ENCODE results near the gene FSTL5.
A peak's percentile ranks its signal among the peaks of the same experiment; 100 is the strongest.

FSTL5 gene

DNA sequence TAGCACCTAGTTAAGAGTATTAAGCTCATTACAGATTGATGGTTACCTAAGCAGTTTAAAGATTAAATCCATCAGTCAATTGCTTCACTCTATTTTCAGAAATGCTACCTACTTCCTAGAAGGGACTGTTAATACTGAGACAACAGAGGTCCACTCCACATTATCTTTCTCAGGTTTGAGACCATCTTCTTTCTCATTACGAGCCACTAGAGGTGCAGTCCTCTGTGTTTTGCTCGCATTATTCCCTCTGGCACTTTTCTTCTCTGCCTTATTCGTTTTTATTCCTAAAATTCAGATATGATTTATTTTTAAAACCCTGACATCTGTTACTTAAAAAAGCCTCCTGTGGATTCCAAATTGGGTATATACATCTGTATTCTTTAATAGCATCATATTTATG lies 459.1 kb downstream of the FSTL5 start:
- peak; percentile 29 for DNase-seq (ENCODE audit: low spot score)

- DNase-seq (ENCODE audit: low spot score), result no peak
Observed at GRCh38 chr4:161704040-161704439, 459.8 kb downstream of the FSTL5 start.

- no peak for DNase-seq (ENCODE audit: low spot score)
Observed at GRCh38 chr4:161702287-161702686, 461.5 kb downstream of the FSTL5 start.

- DNase-seq (ENCODE audit: low spot score), result no peak
Observed at GRCh38 chr4:161696944-161697343, 466.9 kb downstream of the FSTL5 start.

- no peak for DNase-seq (ENCODE audit: low spot score)
Observed at GRCh38 chr4:161680146-161680545, 483.7 kb downstream of the FSTL5 start.

GRCh38 chr4:161664740-161665139 lies 499.1 kb downstream of the FSTL5 start:
- no peak for DNase-seq (ENCODE audit: low spot score)

DNA sequence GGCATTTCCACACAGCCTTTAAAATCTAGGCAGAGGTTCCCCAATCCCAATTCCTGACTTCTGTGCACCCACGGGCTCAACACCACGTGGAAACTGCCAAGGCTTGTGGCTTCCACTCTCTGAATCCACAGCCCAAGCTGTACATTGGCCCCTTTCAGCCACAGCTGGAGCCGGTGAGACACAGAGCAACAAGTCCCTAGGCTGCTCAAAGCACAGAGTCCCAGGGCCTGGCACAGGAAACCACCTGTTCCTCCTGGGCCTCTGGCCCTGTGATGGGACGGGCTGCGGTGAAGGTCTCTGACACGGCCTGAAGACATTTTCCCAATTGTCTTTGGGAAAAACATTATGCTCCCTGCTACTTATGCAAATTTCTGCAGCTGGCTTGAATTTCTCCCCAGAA lies 500.0 kb downstream of the FSTL5 start:
- DNase-seq (ENCODE audit: low spot score), result no peak

- DNase-seq (ENCODE audit: low spot score), result no peak
Observed at GRCh38 chr4:161658676-161659075, 505.1 kb downstream of the FSTL5 start.

- DNase-seq (ENCODE audit: low spot score), result no peak
Observed at GRCh38 chr4:161657616-161658015, 506.2 kb downstream of the FSTL5 start.

- DNase-seq (ENCODE audit: low spot score), result no peak
Observed at GRCh38 chr4:161656594-161656993, 507.2 kb downstream of the FSTL5 start.

DNA sequence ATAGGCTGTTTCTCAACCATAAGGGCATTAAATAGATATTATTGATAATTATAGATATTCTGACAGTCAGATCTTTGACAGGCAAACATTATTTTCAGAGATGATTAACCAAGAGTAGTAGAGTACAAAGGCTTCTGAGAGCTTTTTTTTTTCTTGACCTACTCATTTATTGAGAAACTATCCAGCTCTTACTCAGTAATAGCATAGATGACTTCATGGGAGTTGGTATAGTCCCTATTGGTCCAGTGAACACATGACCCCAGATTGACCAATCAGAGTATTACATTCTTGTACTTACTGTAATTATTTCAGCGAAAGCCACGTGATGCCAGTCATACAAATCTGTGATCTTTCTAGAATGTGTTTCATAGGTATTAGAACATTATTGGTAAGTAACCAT lies 508.7 kb downstream of the FSTL5 start:
- DNase-seq (ENCODE audit: low spot score), result no peak

DNA sequence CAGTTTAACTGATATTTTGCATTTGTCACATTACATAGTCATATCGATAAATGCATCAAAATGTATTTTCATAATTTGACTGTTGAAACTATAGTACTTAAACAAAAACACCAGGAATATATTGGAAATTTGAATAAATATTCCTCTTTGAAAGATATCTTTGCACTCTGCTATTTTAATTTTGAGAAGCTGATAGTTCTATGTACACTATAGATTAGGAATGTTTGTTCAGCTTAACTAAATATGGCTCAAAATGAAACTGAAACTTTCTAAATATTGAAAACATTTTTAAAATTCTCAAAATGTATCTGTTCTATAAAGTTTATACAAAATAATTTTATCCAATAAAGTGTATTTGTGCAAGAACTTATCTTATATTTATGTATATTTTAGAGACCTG lies 510.1 kb downstream of the FSTL5 start:
- DNase-seq (ENCODE audit: low spot score), result no peak

DNA sequence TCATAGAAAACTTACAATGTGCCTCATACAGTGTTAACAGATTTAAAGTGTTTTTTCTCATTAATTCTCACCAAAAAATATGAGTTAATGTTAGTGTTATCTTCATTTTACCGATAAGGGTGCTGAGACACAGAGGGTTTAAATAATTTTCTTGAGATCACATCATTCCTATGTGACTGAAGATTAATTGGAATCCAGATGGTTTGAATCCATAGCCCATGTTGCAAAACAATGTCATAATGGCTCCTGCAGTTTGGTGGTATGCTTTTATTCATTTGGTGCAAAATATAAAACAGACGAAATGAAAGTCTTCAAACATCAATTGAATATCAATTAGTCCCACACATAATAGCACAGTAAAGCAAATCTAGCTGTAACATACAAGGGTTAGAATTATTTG lies 512.2 kb downstream of the FSTL5 start:
- DNase-seq (ENCODE audit: low spot score), result no peak

GRCh38 chr4:161650812-161651211 lies 513.0 kb downstream of the FSTL5 start:
- DNase-seq (ENCODE audit: low spot score), result no peak

- no peak for DNase-seq (ENCODE audit: low spot score)
Observed at GRCh38 chr4:161647757-161648156, 516.0 kb downstream of the FSTL5 start.

GRCh38 chr4:161642708-161643107 lies 521.1 kb downstream of the FSTL5 start:
- DNase-seq (ENCODE audit: low spot score), result no peak

- DNase-seq (ENCODE audit: low spot score), result peak; percentile 18
Observed at GRCh38 chr4:161629694-161630441, 533.9 kb downstream of the FSTL5 start.

DNA sequence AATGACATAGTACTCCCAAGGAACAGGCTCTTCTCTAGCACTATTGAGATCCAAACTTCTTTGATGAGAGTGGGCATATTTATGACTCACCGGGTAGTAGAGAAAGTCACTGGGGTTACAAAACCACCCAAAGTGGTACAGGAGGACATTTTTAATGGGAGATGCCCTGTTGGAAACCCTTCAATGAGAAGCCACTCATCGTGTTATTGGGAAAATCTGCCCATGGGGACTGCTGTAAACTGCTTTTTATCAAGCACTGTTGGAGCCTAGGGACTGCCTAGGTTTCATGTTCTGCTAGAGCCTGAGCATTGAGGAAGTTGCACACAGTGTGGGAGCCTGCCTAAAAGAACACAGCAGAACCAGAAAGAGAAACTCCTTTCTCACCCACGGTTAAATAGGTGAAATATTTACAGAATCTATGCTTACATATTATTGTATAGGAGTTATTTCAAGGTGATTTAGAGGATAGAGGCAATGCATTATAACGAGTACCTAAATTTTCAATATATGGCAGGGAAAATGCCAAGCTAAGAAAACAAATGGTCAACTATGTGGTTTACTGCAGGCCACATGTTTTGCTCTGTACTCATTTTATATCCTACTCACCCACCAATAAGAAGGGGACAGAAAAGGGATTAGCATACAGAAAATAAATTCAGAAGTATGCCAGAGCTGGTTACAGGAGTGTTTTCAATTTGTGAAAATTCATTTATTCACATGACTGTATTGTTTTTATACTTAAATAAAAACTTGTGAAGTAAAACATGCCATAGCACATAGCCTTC lies 559.1 kb downstream of the FSTL5 start:
- no peak for DNase-seq (ENCODE audit: low spot score)

DNA sequence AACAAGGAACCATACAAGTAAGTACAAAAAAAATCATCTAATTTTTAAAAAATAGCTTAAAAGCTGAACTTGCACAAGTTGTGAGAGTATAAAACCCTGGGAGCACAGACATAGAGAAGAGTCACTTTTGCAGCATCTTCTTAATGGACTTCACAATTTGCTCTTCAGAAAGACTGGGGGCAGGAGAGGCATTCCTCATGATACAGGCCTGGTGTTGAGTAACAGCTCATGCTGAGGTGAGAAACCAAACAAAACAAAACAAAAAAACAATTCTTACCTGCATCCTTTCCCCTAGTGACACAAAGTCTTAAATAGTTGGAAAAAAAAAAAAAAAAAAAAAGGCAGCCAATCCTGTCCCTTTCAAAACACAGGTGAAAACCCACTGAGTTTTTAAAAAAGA lies 562.8 kb downstream of the FSTL5 start:
- no peak for DNase-seq (ENCODE audit: low spot score)

DNA sequence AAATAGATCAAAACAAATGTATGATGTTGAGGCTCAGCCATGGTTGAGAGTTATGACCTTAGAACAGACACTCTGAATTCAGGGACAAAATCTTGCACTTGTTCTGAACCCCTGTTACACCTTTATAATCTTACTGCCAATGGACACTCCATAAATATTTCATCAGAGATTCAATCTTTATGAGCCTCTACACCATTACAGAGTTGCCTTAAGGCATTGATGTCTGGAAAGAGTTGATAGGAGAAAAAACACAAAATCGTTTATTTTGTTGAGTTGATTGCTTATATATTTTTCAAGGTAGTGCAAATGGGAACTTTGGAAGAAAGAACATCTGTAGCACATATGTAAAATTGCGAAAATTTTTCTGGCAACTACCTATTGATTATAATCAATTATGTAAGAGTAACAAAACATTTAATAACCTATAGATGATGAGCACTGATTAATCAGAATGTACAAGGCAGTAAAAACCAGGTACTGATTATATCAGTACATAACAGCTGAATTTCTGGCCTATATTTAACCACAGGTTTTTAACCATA lies 568.5 kb downstream of the FSTL5 start:
- DNase-seq (ENCODE audit: low spot score), result no peak

DNA sequence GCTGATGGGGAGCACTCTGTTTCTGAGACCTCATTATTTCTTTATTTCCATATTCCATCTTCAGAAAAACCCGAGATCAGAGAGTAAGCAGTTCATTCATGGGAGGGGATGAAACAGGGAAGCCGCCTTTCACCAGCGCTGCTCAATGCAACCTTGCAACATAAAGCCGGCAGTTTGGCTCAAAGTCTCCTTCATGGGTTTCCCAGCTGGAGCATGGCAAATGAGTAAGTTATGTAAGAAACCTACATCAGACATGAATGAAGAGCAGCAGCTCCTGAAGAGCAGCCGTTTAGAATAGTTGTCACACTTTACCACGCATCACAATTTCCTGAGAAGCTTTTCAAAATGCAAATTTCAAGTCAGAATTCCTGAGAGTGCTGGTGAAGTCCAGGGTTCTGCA lies 578.8 kb downstream of the FSTL5 start:
- DNase-seq (ENCODE audit: low spot score), result no peak

- DNase-seq (ENCODE audit: low spot score), result no peak
Observed at GRCh38 chr4:161583549-161583948, 580.3 kb downstream of the FSTL5 start.

Data from D341Med (cell line).